ENCODE results near the gene EEF1AKMT1.

EEF1AKMT1 gene

GRCh38 chr13:20775961-20776360 lies 2.2 kb upstream of the EEF1AKMT1 start:
- Histone ChIP-seq H3K27ac (ENCODE audit: low read depth, low read length) (no peak overlapping the region), H3K9me3 (ENCODE audit: control insufficient read depth, insufficient read depth, low read length) (peaks cover 2% of the 10 kb centered on the region; the same call in 1 of the 2 replicates), H3K4me2 (ENCODE audit: low read length) (no peak overlapping the region), H3K36me3 (ENCODE audit: control insufficient read depth, low read length) (peaks cover 32% of the 10 kb centered on the region), H3K9me2 (replicated peaks; ENCODE audit: control insufficient read depth, low read length) (no peaks in the 10 kb centered on the region), H3K27me3 (ENCODE audit: control insufficient read depth, low read length) (no peaks in the 10 kb centered on the region), H3K4me3 (ENCODE audit: low read length) (no peak overlapping the region), H3K79me2 (ENCODE audit: control insufficient read depth, low read length) (peaks cover 22% of the 10 kb centered on the region), H3K4me1 (ENCODE audit: control insufficient read depth, low read length) (peaks cover 23% of the 10 kb centered on the region), H3F3A (ENCODE audit: control insufficient read depth, insufficient read depth) (peaks cover 23% of the 10 kb centered on the region), H4K20me1 (ENCODE audit: control insufficient read depth, insufficient read depth, low read depth, low read length) (no peaks in the 10 kb centered on the region)
- TF ChIP-seq CTCF (IDR thresholded peaks at IDR 0.05; ENCODE audit: low read depth, low read length, poor library complexity, severe bottlenecking) (no peak), EZH2phosphoT487 (IDR thresholded peaks at IDR 0.05; ENCODE audit: borderline replicate concordance, low read length) (no peak)

- H3K27me3 ChIP-seq (ENCODE audit: control insufficient read depth, low read length): no peaks in the 10 kb centered on the region
- peaks cover 38% of the 10 kb centered on the region for H3K36me3 ChIP-seq (ENCODE audit: control insufficient read depth, low read length)
- H3K79me2 ChIP-seq (ENCODE audit: control insufficient read depth, low read length): peaks cover 34% of the 10 kb centered on the region
- no peak overlapping the region for H3K27ac ChIP-seq (ENCODE audit: low read depth, low read length)
- no peak for TF ChIP-seq EZH2phosphoT487 (IDR thresholded peaks at IDR 0.05; ENCODE audit: borderline replicate concordance, low read length)
- TF ChIP-seq CTCF (IDR thresholded peaks at IDR 0.05; ENCODE audit: low read depth, low read length, poor library complexity, severe bottlenecking): no peak
- H3K4me3 ChIP-seq (ENCODE audit: low read length): no peak overlapping the region
- peak overlapping the region; percentile 88 for H3K4me2 ChIP-seq (ENCODE audit: low read length)
- no peaks in the 10 kb centered on the region for H4K20me1 ChIP-seq (ENCODE audit: control insufficient read depth, insufficient read depth, low read depth, low read length)
- H3F3A ChIP-seq (ENCODE audit: control insufficient read depth, insufficient read depth): peaks cover 22% of the 10 kb centered on the region
- H3K4me1 ChIP-seq (ENCODE audit: control insufficient read depth, low read length): peaks cover 26% of the 10 kb centered on the region
- H3K9me3 ChIP-seq (ENCODE audit: control insufficient read depth, insufficient read depth, low read length): peaks cover 8% of the 10 kb centered on the region; the same call in 1 of the 2 replicates
- H3K9me2 ChIP-seq (replicated peaks; ENCODE audit: control insufficient read depth, low read length): no peaks in the 10 kb centered on the region
Measured at GRCh38 chr13:20774746-20775145, 985 bp upstream of the EEF1AKMT1 start.

- H3K36me3 ChIP-seq (ENCODE audit: control insufficient read depth, low read length): peaks cover 46% of the 10 kb centered on the region
- H3K4me2 ChIP-seq (ENCODE audit: low read length): peak overlapping the region; percentile 88
- peaks cover 8% of the 10 kb centered on the region; the same call in 1 of the 2 replicates for H3K9me3 ChIP-seq (ENCODE audit: control insufficient read depth, insufficient read depth, low read length)
- H4K20me1 ChIP-seq (ENCODE audit: control insufficient read depth, insufficient read depth, low read depth, low read length): no peaks in the 10 kb centered on the region
- peaks cover 27% of the 10 kb centered on the region for H3F3A ChIP-seq (ENCODE audit: control insufficient read depth, insufficient read depth)
- peaks cover 26% of the 10 kb centered on the region for H3K4me1 ChIP-seq (ENCODE audit: control insufficient read depth, low read length)
- H3K27ac ChIP-seq (ENCODE audit: low read depth, low read length): peak overlapping the region; percentile 88
- peak overlapping the region; percentile 87 for H3K4me3 ChIP-seq (ENCODE audit: low read length)
- no peak for TF ChIP-seq CTCF (IDR thresholded peaks at IDR 0.05; ENCODE audit: low read depth, low read length, poor library complexity, severe bottlenecking)
- no peak for TF ChIP-seq EZH2phosphoT487 (IDR thresholded peaks at IDR 0.05; ENCODE audit: borderline replicate concordance, low read length)
- H3K9me2 ChIP-seq (replicated peaks; ENCODE audit: control insufficient read depth, low read length): no peaks in the 10 kb centered on the region
- peaks cover 39% of the 10 kb centered on the region for H3K79me2 ChIP-seq (ENCODE audit: control insufficient read depth, low read length)
- H3K27me3 ChIP-seq (ENCODE audit: control insufficient read depth, low read length): no peaks in the 10 kb centered on the region
Measured at GRCh38 chr13:20772401-20773131, 1.2 kb downstream of the EEF1AKMT1 start.
